Gastroesophageal sphincter (tissue), 3 donors: ENCODE measurements around the gene IL1RAPL1.

ENCODE experiments used
- EP300 ChIP-seq: sonication (generic); formaldehyde crosslinking; IDR thresholded peaks from one replicate; pipeline ENCODE4 v1.6.1; 2017; ENCODE audit warnings: antibody characterized with exemption, mild to moderate bottlenecking
- POLR2A ChIP-seq, 2 donors: fragments of 450-650 bp; IDR thresholded peaks; one replicate each; pipeline ENCODE4 v1.6.1; 2017; ENCODE audit warnings: antibody characterized with exemption in 2 of 2, mild to moderate bottlenecking in 2 of 2, moderate library complexity in 1 of 2
- POLR2AphosphoS5 ChIP-seq: sonication (generic); formaldehyde crosslinking; IDR thresholded peaks from one replicate; pipeline ENCODE4 v1.6.1; 2017; ENCODE audit warnings: antibody characterized with exemption
- TF ChIP-seq, protein P1 (sequence below), 4 experiments: fragments of 200-600 bp in 2 of 4; fragments of 450-650 bp in 2 of 4; sonication (generic) in 1 of 4; IDR thresholded peaks; one replicate each; pipeline ENCODE4 v1.5.1; 2017 to 2019; ENCODE audit warnings: antibody characterized with exemption in 4 of 4, mild to moderate bottlenecking in 2 of 4, moderate library complexity in 2 of 4

DNA sequence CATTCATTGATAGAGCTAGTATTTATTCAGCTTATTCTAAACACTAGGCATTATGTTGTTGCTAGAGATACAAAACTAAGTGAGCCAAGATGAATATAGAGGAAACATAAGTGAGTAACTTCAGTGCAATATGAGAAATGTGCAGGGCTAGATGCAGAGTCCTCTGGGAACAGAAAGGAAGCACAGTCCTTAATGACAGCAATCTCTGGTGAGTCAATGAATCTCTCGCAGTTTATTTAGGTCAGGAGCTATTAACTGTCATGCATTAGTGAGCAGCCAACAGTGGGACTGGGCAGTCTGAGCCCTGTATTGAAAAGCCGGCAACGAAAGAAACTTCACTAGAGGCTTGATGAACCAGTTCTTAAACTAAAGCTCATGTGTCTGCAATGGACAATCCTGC, 1030.0 kb downstream of the IL1RAPL1 start:
- TF ChIP-seq, protein P1, sequence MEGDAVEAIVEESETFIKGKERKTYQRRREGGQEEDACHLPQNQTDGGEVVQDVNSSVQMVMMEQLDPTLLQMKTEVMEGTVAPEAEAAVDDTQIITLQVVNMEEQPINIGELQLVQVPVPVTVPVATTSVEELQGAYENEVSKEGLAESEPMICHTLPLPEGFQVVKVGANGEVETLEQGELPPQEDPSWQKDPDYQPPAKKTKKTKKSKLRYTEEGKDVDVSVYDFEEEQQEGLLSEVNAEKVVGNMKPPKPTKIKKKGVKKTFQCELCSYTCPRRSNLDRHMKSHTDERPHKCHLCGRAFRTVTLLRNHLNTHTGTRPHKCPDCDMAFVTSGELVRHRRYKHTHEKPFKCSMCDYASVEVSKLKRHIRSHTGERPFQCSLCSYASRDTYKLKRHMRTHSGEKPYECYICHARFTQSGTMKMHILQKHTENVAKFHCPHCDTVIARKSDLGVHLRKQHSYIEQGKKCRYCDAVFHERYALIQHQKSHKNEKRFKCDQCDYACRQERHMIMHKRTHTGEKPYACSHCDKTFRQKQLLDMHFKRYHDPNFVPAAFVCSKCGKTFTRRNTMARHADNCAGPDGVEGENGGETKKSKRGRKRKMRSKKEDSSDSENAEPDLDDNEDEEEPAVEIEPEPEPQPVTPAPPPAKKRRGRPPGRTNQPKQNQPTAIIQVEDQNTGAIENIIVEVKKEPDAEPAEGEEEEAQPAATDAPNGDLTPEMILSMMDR (IDR thresholded peaks at IDR 0.05): no peak
- no peak for TF ChIP-seq POLR2A (IDR thresholded peaks at IDR 0.05)
- no peak for TF ChIP-seq EP300
- TF ChIP-seq POLR2AphosphoS5: no peak
